ENCODE measurements around the gene PDE4B. TPM values are rescaled to one million over a fixed set of nuclear protein-coding genes. Genes with fewer than 3 reads are reported as not detected.

PDE4B gene
- total RNA-seq, 1 donor from 2014 or later: 29.0 TPM

- DNase-seq (ENCODE audit: extremely low spot score in 2 of 2): no peak
- TF ChIP-seq POLR2A (IDR thresholded peaks at IDR 0.05) (no peak), CTCF (IDR thresholded peaks at IDR 0.05) (no peak), POLR2AphosphoS5 (IDR thresholded peaks at IDR 0.05; ENCODE audit: insufficient read depth in 1 of 2, low read depth in 1 of 2) (no peak)
- Histone ChIP-seq H3K27me3 (no peaks in the 10 kb centered on the region), H3K4me1 (peaks cover 4% of the 10 kb centered on the region), H3K36me3 (no peaks in the 10 kb centered on the region), H3K4me3 (no peak overlapping the region), H3K9me3 (no peaks in the 10 kb centered on the region), H3K27ac (no peak overlapping the region)
- intact Hi-C loops (cut with DNase I): no loop called here
Measured at GRCh38 chr1:66395202-66396061, 602.7 kb downstream of the PDE4B start.

- Histone ChIP-seq H3K4me1 (peaks cover 4% of the 10 kb centered on the region), H3K36me3 (no peaks in the 10 kb centered on the region), H3K27me3 (no peaks in the 10 kb centered on the region), H3K27ac (no peak overlapping the region), H3K9me3 (no peaks in the 10 kb centered on the region), H3K4me3 (no peak overlapping the region)
- DNase-seq (ENCODE audit: extremely low spot score in 2 of 2): no peak
- intact Hi-C loops (cut with DNase I): no loop called here
- TF ChIP-seq CTCF (IDR thresholded peaks at IDR 0.05) (no peak), POLR2AphosphoS5 (IDR thresholded peaks at IDR 0.05; ENCODE audit: insufficient read depth in 1 of 2, low read depth in 1 of 2) (no peak), POLR2A (IDR thresholded peaks at IDR 0.05) (no peak)
Measured at GRCh38 chr1:66396212-66396890, 603.7 kb downstream of the PDE4B start.

- no peak overlapping the region for H3K27ac ChIP-seq
- peaks cover 11% of the 10 kb centered on the region for H3K4me1 ChIP-seq
- TF ChIP-seq POLR2A (IDR thresholded peaks at IDR 0.05) (no peak), POLR2AphosphoS5 (IDR thresholded peaks at IDR 0.05; ENCODE audit: insufficient read depth in 1 of 2, low read depth in 1 of 2) (no peak), CTCF (IDR thresholded peaks at IDR 0.05) (no peak)
- DNase-seq (ENCODE audit: extremely low spot score in 2 of 2): no peak
- H3K9me3 ChIP-seq: no peaks in the 10 kb centered on the region
- no peak overlapping the region for H3K4me3 ChIP-seq
- no peaks in the 10 kb centered on the region for H3K36me3 ChIP-seq
- no peaks in the 10 kb centered on the region for H3K27me3 ChIP-seq
- intact Hi-C loops (cut with DNase I): no loop called here
Measured at GRCh38 chr1:66397192-66397591, 604.5 kb downstream of the PDE4B start.

GRCh38 chr1:66399888-66400529, 607.3 kb downstream of the PDE4B start:
- Histone ChIP-seq H3K36me3 (no peaks in the 10 kb centered on the region), H3K4me1 (peaks cover 24% of the 10 kb centered on the region), H3K9me3 (no peaks in the 10 kb centered on the region), H3K27me3 (no peaks in the 10 kb centered on the region), H3K4me3 (no peak overlapping the region), H3K27ac (no peak overlapping the region)
- DNase-seq (ENCODE audit: extremely low spot score in 2 of 2): no peak
- intact Hi-C loops (cut with DNase I): no loop called here
- no peak for TF ChIP-seq CTCF (IDR thresholded peaks at IDR 0.05)
- TF ChIP-seq POLR2AphosphoS5 (IDR thresholded peaks at IDR 0.05; ENCODE audit: insufficient read depth in 1 of 2, low read depth in 1 of 2): no peak
- TF ChIP-seq POLR2A (IDR thresholded peaks at IDR 0.05): no peak

All from vagina (tissue), 2 donors.